22Rv1 (cell line): ENCODE data around the gene GID8.

Source experiments
- H3K27ac ChIP-seq: fragments of 450-650 bp; 2 replicates; pipeline ENCODE4 v1.5.1; 2017
- CTCF ChIP-seq: fragments of 450-650 bp; IDR thresholded peaks from 2 replicates; pipeline ENCODE4 v1.5.1; 2017; ENCODE audit warnings: mild to moderate bottlenecking
- ZFX ChIP-seq: fragments of 450-650 bp; IDR thresholded peaks from 2 replicates; pipeline ENCODE4 v1.6.1; 2017; ENCODE audit warnings: antibody characterized with exemption, borderline replicate concordance

Gene GID8

GRCh38 chr20:62938105-62938888 lies at the start of gene GID8:
GID8 (plus strand) TSS chr20:62938147; CDS start chr20:62941503, 3,356 bp downstream.
- H3K27ac ChIP-seq = peak within 1 kb of the TSS; percentile 86
- no peak for TF ChIP-seq CTCF
- TF ChIP-seq ZFX = no peak

GRCh38 chr20:62888406-62888805 lies 49.5 kb upstream of the GID8 start:
- TF ChIP-seq CTCF (no peak), ZFX (no peak)
- no peak overlapping the region for H3K27ac ChIP-seq

- no peak overlapping the region for H3K27ac ChIP-seq
- TF ChIP-seq CTCF (no peak), ZFX (no peak)
These were observed 49.0 kb upstream of the GID8 start for GRCh38 chr20:62888910-62889309.

- no peak overlapping the region for H3K27ac ChIP-seq
These were observed 48.5 kb upstream of the GID8 start for GRCh38 chr20:62889411-62889810.

GRCh38 chr20:62889871-62890270 lies 48.1 kb upstream of the GID8 start:
- no peak overlapping the region for H3K27ac ChIP-seq
- TF ChIP-seq ZFX = no peak
- no peak for TF ChIP-seq CTCF

More at GRCh38 chr20:62889411-62889810, 48.5 kb upstream of the GID8 start:
- TF ChIP-seq CTCF (no peak), ZFX (no peak)

- no peak overlapping the region for H3K27ac ChIP-seq
- TF ChIP-seq CTCF = no peak
- TF ChIP-seq ZFX = no peak
These were observed 47.5 kb upstream of the GID8 start for GRCh38 chr20:62890444-62890843.

GRCh38 chr20:62891111-62891510 lies 46.8 kb upstream of the GID8 start:
- no peak for TF ChIP-seq CTCF
- no peak for TF ChIP-seq ZFX
- no peak overlapping the region for H3K27ac ChIP-seq
